Heart left ventricle (tissue), 13 donors: ENCODE results near the gene BLID.

ENCODE experiments used
- CTCF ChIP-seq, 12 donors: fragments of 200-600 bp; sonication (generic) in 4 of 12; IDR thresholded peaks; one replicate each; pipeline versions ENCODE4 v1.5.0 to v1.8.0; 2018 to 2022; ENCODE audit warnings: antibody characterized with exemption in 12 of 12, mild to moderate bottlenecking in 5 of 12
- POLR2A ChIP-seq, 2 donors: fragments of 450-650 bp; IDR thresholded peaks; one replicate each; pipeline ENCODE4 v1.6.1; 2017; ENCODE audit warnings: antibody characterized with exemption in 2 of 2, mild to moderate bottlenecking in 2 of 2, moderate library complexity in 2 of 2
- donor health status: ischemic (EF 13 %, LVEDD 7.1; RV severe dilation, severe dysfunction).
- donor health status: DM: no; HTN: yes; CAD: no.
- donor health status: DM: no; HTN: no; CAD: no.
- donor health status: ischemic (EF 25% LVEDD 6.9; RV normal size, moderate dysfunction).
- donor health status: ischemic (EF 25% LVEDD 5.7; RV mildly dilated, moderate dysfunction).
- donor health status: ischemic (EF 35%, LVEDD 5.7; RV mildly dilated, moderate dysfunction).
- donor health status: nonischemic (EF 11% LVEDD 7.7; RV severe dilation, severe dysfunction).
- donor health status: DM: yes; HTN: yes; CAD: no.
- donor health status: PGD.
- donor health status: ischemic (EF 29% LVEDD 5.4; RV normal size, mild dysfunction).
- donor health status: nonischemic (EF 23%, LVEDD 6.1; RV moderate dilation, normal function).

- no peak for TF ChIP-seq CTCF (IDR thresholded peaks at IDR 0.05)
- TF ChIP-seq POLR2A (IDR thresholded peaks at IDR 0.05) = no peak
Measured at GRCh38 chr11:122107566-122107965, 8.4 kb downstream of the BLID start.
